Stimulated activated CD8-positive, alpha-beta memory T cell treated with anti-CD3 and anti-CD28 coated beads, Interleukin-12 subunit alpha, Interleukin-12 subunit beta, amount 100 ng/mL, for 24 hours (primary cell): ENCODE measurements around the gene ALKBH3.

Experiments
- DNase-seq: peaks from one replicate; pipeline ENCODE4 v3.0.0-alpha.2; 2020; ENCODE audit errors: extremely low read depth

The ALKBH3 gene

GRCh38 chr11:43922295-43922648 lies 41.6 kb downstream of the ALKBH3 start:
- no peak for DNase-seq

- DNase-seq, result no peak
These were observed 42.2 kb downstream of the ALKBH3 start for GRCh38 chr11:43922744-43923405.

GRCh38 chr11:43923406-43924111 lies 42.9 kb downstream of the ALKBH3 start:
- DNase-seq, result no peak

- no peak for DNase-seq
These were observed 43.7 kb downstream of the ALKBH3 start for GRCh38 chr11:43924112-43924855.

GRCh38 chr11:43925063-43925931 lies 44.7 kb downstream of the ALKBH3 start:
- DNase-seq, result no peak

- DNase-seq, result no peak
These were observed 45.4 kb downstream of the ALKBH3 start for GRCh38 chr11:43925932-43926505.

GRCh38 chr11:43927070-43927469 lies 46.4 kb downstream of the ALKBH3 start:
- no peak for DNase-seq

GRCh38 chr11:43927925-43928707 lies 47.5 kb downstream of the ALKBH3 start:
- no peak for DNase-seq

- DNase-seq, result no peak
These were observed 48.1 kb downstream of the ALKBH3 start for GRCh38 chr11:43928721-43929120.

GRCh38 chr11:43930868-43931716 lies 50.5 kb downstream of the ALKBH3 start:
- no peak for DNase-seq

GRCh38 chr11:43931717-43932039 lies 51.0 kb downstream of the ALKBH3 start:
- no peak for DNase-seq

GRCh38 chr11:43933226-43933607 lies 52.6 kb downstream of the ALKBH3 start:
- DNase-seq, result no peak

- DNase-seq, result no peak
These were observed 53.2 kb downstream of the ALKBH3 start for GRCh38 chr11:43933608-43934551.

- no peak for DNase-seq
These were observed 54.2 kb downstream of the ALKBH3 start for GRCh38 chr11:43934601-43935423.

GRCh38 chr11:43935424-43935979 lies 54.9 kb downstream of the ALKBH3 start:
- no peak for DNase-seq

GRCh38 chr11:43936076-43936475 lies 55.4 kb downstream of the ALKBH3 start:
- DNase-seq, result no peak
